ENCODE data around the gene SERPINB2. TPM values are rescaled to one million over a fixed set of nuclear protein-coding genes. Genes with fewer than 3 reads are reported as not detected.

SERPINB2 gene
- total RNA-seq, 1 experiment from 2014 or later: not detected

- H3K36me3 ChIP-seq: no peaks in the 10 kb centered on the region
- no peak overlapping the region for H3K4me3 ChIP-seq
- H3K4me1 ChIP-seq: no peaks in the 10 kb centered on the region
- H3K27ac ChIP-seq: no peak overlapping the region
- H3K9me3 ChIP-seq (replicated peaks): no peaks in the 10 kb centered on the region
- no peaks in the 10 kb centered on the region for H3K27me3 ChIP-seq
- DNase-seq: no peak
Observed at GRCh38 chr18:63878925-63879324, 8.6 kb upstream of the SERPINB2 start.

GRCh38 chr18:63879709-63880108 lies 7.8 kb upstream of the SERPINB2 start:
- Histone ChIP-seq H3K36me3 (no peaks in the 10 kb centered on the region), H3K9me3 (replicated peaks) (no peaks in the 10 kb centered on the region), H3K4me3 (no peak overlapping the region), H3K27me3 (no peaks in the 10 kb centered on the region), H3K27ac (no peak overlapping the region), H3K4me1 (no peaks in the 10 kb centered on the region)
- no peak for DNase-seq

GRCh38 chr18:63881851-63882250 lies 5.7 kb upstream of the SERPINB2 start:
- Histone ChIP-seq H3K4me3 (no peak overlapping the region), H3K27me3 (no peaks in the 10 kb centered on the region), H3K4me1 (no peaks in the 10 kb centered on the region), H3K9me3 (replicated peaks) (no peaks in the 10 kb centered on the region), H3K36me3 (no peaks in the 10 kb centered on the region), H3K27ac (no peak overlapping the region)
- DNase-seq: no peak

- Histone ChIP-seq H3K4me1 (no peaks in the 10 kb centered on the region), H3K36me3 (no peaks in the 10 kb centered on the region), H3K27me3 (no peaks in the 10 kb centered on the region), H3K4me3 (no peak overlapping the region), H3K27ac (no peak overlapping the region), H3K9me3 (replicated peaks) (no peaks in the 10 kb centered on the region)
- peak; percentile 3 to 13 for DNase-seq
Observed at GRCh38 chr18:63882333-63883141, 5.0 kb upstream of the SERPINB2 start.

GRCh38 chr18:63883617-63884016 lies 3.9 kb upstream of the SERPINB2 start:
- Histone ChIP-seq H3K27ac (no peak overlapping the region), H3K36me3 (no peaks in the 10 kb centered on the region), H3K9me3 (replicated peaks) (no peaks in the 10 kb centered on the region), H3K4me1 (no peaks in the 10 kb centered on the region), H3K4me3 (no peak overlapping the region), H3K27me3 (no peaks in the 10 kb centered on the region)
- DNase-seq: no peak

GRCh38 chr18:63888470-63889190 lies 1.1 kb downstream of the SERPINB2 start:
- Histone ChIP-seq H3K9me3 (replicated peaks) (no peaks in the 10 kb centered on the region), H3K4me1 (no peaks in the 10 kb centered on the region), H3K4me3 (no peak overlapping the region), H3K27ac (no peak overlapping the region), H3K27me3 (no peaks in the 10 kb centered on the region), H3K36me3 (no peaks in the 10 kb centered on the region)
- DNase-seq: no peak

- Histone ChIP-seq H3K9me3 (replicated peaks) (no peaks in the 10 kb centered on the region), H3K4me1 (no peaks in the 10 kb centered on the region), H3K27me3 (no peaks in the 10 kb centered on the region), H3K27ac (no peak overlapping the region), H3K4me3 (no peak overlapping the region), H3K36me3 (no peaks in the 10 kb centered on the region)
- no peak for DNase-seq
Observed at GRCh38 chr18:63889626-63890025, 2.1 kb downstream of the SERPINB2 start.

- no peak overlapping the region for H3K27ac ChIP-seq
- no peaks in the 10 kb centered on the region for H3K4me1 ChIP-seq
- no peak for DNase-seq
- no peaks in the 10 kb centered on the region for H3K9me3 ChIP-seq (replicated peaks)
- no peaks in the 10 kb centered on the region for H3K27me3 ChIP-seq
- no peak overlapping the region for H3K4me3 ChIP-seq
- H3K36me3 ChIP-seq: no peaks in the 10 kb centered on the region
Observed at GRCh38 chr18:63890237-63890949, 2.9 kb downstream of the SERPINB2 start.

- H3K27ac ChIP-seq: no peak overlapping the region
- H3K36me3 ChIP-seq: no peaks in the 10 kb centered on the region
- no peaks in the 10 kb centered on the region for H3K9me3 ChIP-seq (replicated peaks)
- H3K4me1 ChIP-seq: no peaks in the 10 kb centered on the region
- peak in 1 of 2 experiments; percentile 35 for DNase-seq
- H3K4me3 ChIP-seq: no peak overlapping the region
- H3K27me3 ChIP-seq: no peaks in the 10 kb centered on the region
Observed at GRCh38 chr18:63890950-63891304, 3.4 kb downstream of the SERPINB2 start.

GRCh38 chr18:63892566-63892965 lies 5.1 kb downstream of the SERPINB2 start:
- no peak for DNase-seq
- no peaks in the 10 kb centered on the region for H3K9me3 ChIP-seq (replicated peaks)

GRCh38 chr18:63894106-63894772 lies 6.7 kb downstream of the SERPINB2 start:
- Histone ChIP-seq H3K36me3 (no peaks in the 10 kb centered on the region), H3K4me1 (no peaks in the 10 kb centered on the region), H3K27ac (no peak overlapping the region), H3K27me3 (no peaks in the 10 kb centered on the region), H3K4me3 (no peak overlapping the region), H3K9me3 (replicated peaks) (no peaks in the 10 kb centered on the region)
- no peak for DNase-seq

More at GRCh38 chr18:63892566-63892965, 5.1 kb downstream of the SERPINB2 start:
- H3K4me1 ChIP-seq: no peaks in the 10 kb centered on the region
- no peaks in the 10 kb centered on the region for H3K27me3 ChIP-seq
- no peaks in the 10 kb centered on the region for H3K36me3 ChIP-seq
- no peak overlapping the region for H3K27ac ChIP-seq
- no peak overlapping the region for H3K4me3 ChIP-seq

GRCh38 chr18:63895190-63895589 lies 7.7 kb downstream of the SERPINB2 start:
- Histone ChIP-seq H3K27me3 (no peaks in the 10 kb centered on the region), H3K4me1 (no peaks in the 10 kb centered on the region), H3K36me3 (no peaks in the 10 kb centered on the region), H3K9me3 (replicated peaks) (no peaks in the 10 kb centered on the region), H3K27ac (no peak overlapping the region), H3K4me3 (no peak overlapping the region)
- DNase-seq: no peak

- no peak overlapping the region for H3K4me3 ChIP-seq
- no peak overlapping the region for H3K27ac ChIP-seq
- no peaks in the 10 kb centered on the region for H3K4me1 ChIP-seq
- H3K27me3 ChIP-seq: no peaks in the 10 kb centered on the region
- DNase-seq: peak in 1 of 2 experiments; percentile 0
- H3K9me3 ChIP-seq (replicated peaks): no peaks in the 10 kb centered on the region
- no peaks in the 10 kb centered on the region for H3K36me3 ChIP-seq
Observed at GRCh38 chr18:63897072-63897471, 9.6 kb downstream of the SERPINB2 start.

- DNase-seq: no peak
Observed at GRCh38 chr18:63899206-63899605, 11.7 kb downstream of the SERPINB2 start.

More at GRCh38 chr18:63899206-63899605, 11.7 kb downstream of the SERPINB2 start:
- Histone ChIP-seq H3K9me3 (replicated peaks) (no peaks in the 10 kb centered on the region), H3K27me3 (no peaks in the 10 kb centered on the region), H3K4me3 (no peak overlapping the region), H3K27ac (no peak overlapping the region), H3K36me3 (no peaks in the 10 kb centered on the region), H3K4me1 (no peaks in the 10 kb centered on the region)
